Measurements from ENCODE around the gene SMURF1. TPM values are rescaled to one million over a fixed set of nuclear protein-coding genes. Genes with fewer than 3 reads are reported as not detected.
A peak's percentile ranks its signal among the peaks of the same experiment; 100 is the strongest.

The SMURF1 gene
- polyA plus RNA-seq, 4 donors, result 6.3 to 14.8 (median 8.5) TPM

GRCh38 chr7:99155211-99155610 is 11.3 kb upstream of the SMURF1 start:
- Histone ChIP-seq H3K27me3 (ENCODE audit: control insufficient read depth in 3 of 3, insufficient read depth in 3 of 3, low read length in 3 of 3) (no peaks in the 10 kb centered on the region), H3K27ac (ENCODE audit: low read depth in 1 of 3, low read length in 2 of 3) (no peak overlapping the region), H3K9me3 (ENCODE audit: control insufficient read depth in 2 of 2, insufficient read depth in 1 of 2, low read depth in 1 of 2, low read length in 1 of 2) (no peaks in the 10 kb centered on the region), H3K4me1 (ENCODE audit: control insufficient read depth in 3 of 3, insufficient read depth in 2 of 3, low read depth in 1 of 3, low read length in 2 of 3) (no peaks in the 10 kb centered on the region), H3K36me3 (ENCODE audit: control insufficient read depth in 3 of 3, insufficient read depth in 2 of 3, low read depth in 1 of 3, low read length in 3 of 3) (no peaks in the 10 kb centered on the region), H3K4me3 (ENCODE audit: low read depth in 1 of 3, low read length in 3 of 3) (no peak overlapping the region)
- FAIRE-seq (no peak), DNase-seq (no peak)
- 8 to 37% (median 18%) methylated on average over 1 of the region's 1 CpG for WGBS, 3 donors

GRCh38 chr7:99146979-99147378 is 3.1 kb upstream of the SMURF1 start:
- WGBS, 3 donors, result 62 to 77% (median 66%) methylated on average over 4 of the region's 4 CpGs
- Histone ChIP-seq H3K27ac (ENCODE audit: low read depth in 1 of 3, low read length in 2 of 3) (no peak overlapping the region), H3K36me3 (ENCODE audit: control insufficient read depth in 3 of 3, insufficient read depth in 2 of 3, low read depth in 1 of 3, low read length in 3 of 3) (peaks cover 0 to 2% (median 0%) of the 10 kb centered on the region in 3 donors), H3K27me3 (ENCODE audit: control insufficient read depth in 3 of 3, insufficient read depth in 3 of 3, low read length in 3 of 3) (no peaks in the 10 kb centered on the region), H3K4me3 (ENCODE audit: low read depth in 1 of 3, low read length in 3 of 3) (no peak overlapping the region), H3K4me1 (ENCODE audit: control insufficient read depth in 3 of 3, insufficient read depth in 2 of 3, low read depth in 1 of 3, low read length in 2 of 3) (peaks cover 0 to 16% (median 4%) of the 10 kb centered on the region in 3 donors), H3K9me3 (ENCODE audit: control insufficient read depth in 2 of 2, insufficient read depth in 1 of 2, low read depth in 1 of 2, low read length in 1 of 2) (no peaks in the 10 kb centered on the region)
- FAIRE-seq, result no peak
- DNase-seq, result no peak

GRCh38 chr7:99143521-99143852 is 421 bp downstream of the SMURF1 start:
- Histone ChIP-seq H3K27me3 (ENCODE audit: control insufficient read depth in 3 of 3, insufficient read depth in 3 of 3, low read length in 3 of 3) (no peaks in the 10 kb centered on the region), H3K9me3 (ENCODE audit: control insufficient read depth in 2 of 2, insufficient read depth in 1 of 2, low read depth in 1 of 2, low read length in 1 of 2) (no peaks in the 10 kb centered on the region), H3K36me3 (ENCODE audit: control insufficient read depth in 3 of 3, insufficient read depth in 2 of 3, low read depth in 1 of 3, low read length in 3 of 3) (peaks cover 0 to 3% (median 0%) of the 10 kb centered on the region in 3 donors), H3K4me3 (ENCODE audit: low read depth in 1 of 3, low read length in 3 of 3) (peak overlapping the region; percentile 45 to 88 (median 81)), H3K27ac (ENCODE audit: low read depth in 1 of 3, low read length in 2 of 3) (peak overlapping the region; percentile 53 to 95 (median 85)), H3K4me1 (ENCODE audit: control insufficient read depth in 3 of 3, insufficient read depth in 2 of 3, low read depth in 1 of 3, low read length in 2 of 3) (peaks cover 0 to 16% (median 4%) of the 10 kb centered on the region in 3 donors)
- FAIRE-seq, result no peak
- peak in 1 of 2 donors; percentile 25 for DNase-seq
- 0 to 1% (median 1%) methylated on average over 18 to 46 of the region's 46 CpGs for WGBS, 3 donors

GRCh38 chr7:99142727-99143520 is 984 bp downstream of the SMURF1 start:
- DNase-seq (peak; percentile 92 to 98), FAIRE-seq (no peak)
- Histone ChIP-seq H3K36me3 (ENCODE audit: control insufficient read depth in 3 of 3, insufficient read depth in 2 of 3, low read depth in 1 of 3, low read length in 3 of 3) (peaks cover 0 to 3% (median 0%) of the 10 kb centered on the region in 3 donors), H3K4me1 (ENCODE audit: control insufficient read depth in 3 of 3, insufficient read depth in 2 of 3, low read depth in 1 of 3, low read length in 2 of 3) (peaks cover 0 to 16% (median 4%) of the 10 kb centered on the region in 3 donors), H3K27me3 (ENCODE audit: control insufficient read depth in 3 of 3, insufficient read depth in 3 of 3, low read length in 3 of 3) (no peaks in the 10 kb centered on the region), H3K27ac (ENCODE audit: low read depth in 1 of 3, low read length in 2 of 3) (peak overlapping the region; percentile 57 to 93 (median 89)), H3K9me3 (ENCODE audit: control insufficient read depth in 2 of 2, insufficient read depth in 1 of 2, low read depth in 1 of 2, low read length in 1 of 2) (no peaks in the 10 kb centered on the region), H3K4me3 (ENCODE audit: low read depth in 1 of 3, low read length in 3 of 3) (peak overlapping the region; percentile 45 to 88 (median 81))
- WGBS, 3 donors, result 5 to 12% (median 11%) methylated on average over 22 to 33 of the region's 33 CpGs

GRCh38 chr7:99141841-99142726 is 1.8 kb downstream of the SMURF1 start:
- DNase-seq, result peak; percentile 64 to 68
- H3K27me3 ChIP-seq (ENCODE audit: control insufficient read depth in 3 of 3, insufficient read depth in 3 of 3, low read length in 3 of 3), result no peaks in the 10 kb centered on the region
- peaks cover 0 to 3% (median 0%) of the 10 kb centered on the region in 3 donors for H3K36me3 ChIP-seq (ENCODE audit: control insufficient read depth in 3 of 3, insufficient read depth in 2 of 3, low read depth in 1 of 3, low read length in 3 of 3)
- H3K9me3 ChIP-seq (ENCODE audit: control insufficient read depth in 2 of 2, insufficient read depth in 1 of 2, low read depth in 1 of 2, low read length in 1 of 2), result no peaks in the 10 kb centered on the region
- H3K27ac ChIP-seq (ENCODE audit: low read depth in 1 of 3, low read length in 2 of 3), result peak overlapping the region; percentile 57 to 95 (median 89)
- FAIRE-seq, result no peak
- peak overlapping the region; percentile 44 to 48 (median 45) for H3K4me3 ChIP-seq (ENCODE audit: low read depth in 1 of 3, low read length in 3 of 3)
- H3K4me1 ChIP-seq (ENCODE audit: control insufficient read depth in 3 of 3, insufficient read depth in 2 of 3, low read depth in 1 of 3, low read length in 2 of 3), result peaks cover 0 to 16% (median 4%) of the 10 kb centered on the region in 3 donors
- WGBS, 3 donors, result 6 to 16% (median 15%) methylated on average over 27 of the region's 27 CpGs

GRCh38 chr7:99141334-99141733 is 2.6 kb downstream of the SMURF1 start:
- Histone ChIP-seq H3K36me3 (ENCODE audit: control insufficient read depth in 3 of 3, insufficient read depth in 2 of 3, low read depth in 1 of 3, low read length in 3 of 3) (peaks cover 0 to 3% (median 0%) of the 10 kb centered on the region in 3 donors), H3K4me1 (ENCODE audit: control insufficient read depth in 3 of 3, insufficient read depth in 2 of 3, low read depth in 1 of 3, low read length in 2 of 3) (peaks cover 0 to 16% (median 4%) of the 10 kb centered on the region in 3 donors), H3K27ac (ENCODE audit: low read depth in 1 of 3, low read length in 2 of 3) (peak overlapping the region in 1 of 3 donors; percentile 89), H3K4me3 (ENCODE audit: low read depth in 1 of 3, low read length in 3 of 3) (peak overlapping the region in 2 of 3 donors; percentile 44), H3K27me3 (ENCODE audit: control insufficient read depth in 3 of 3, insufficient read depth in 3 of 3, low read length in 3 of 3) (no peaks in the 10 kb centered on the region), H3K9me3 (ENCODE audit: control insufficient read depth in 2 of 2, insufficient read depth in 1 of 2, low read depth in 1 of 2, low read length in 1 of 2) (no peaks in the 10 kb centered on the region)
- FAIRE-seq (no peak), DNase-seq (no peak)
- 11 to 24% (median 22%) methylated on average over 3 of the region's 3 CpGs for WGBS, 3 donors

- FAIRE-seq, result no peak
- peaks cover 0 to 16% (median 4%) of the 10 kb centered on the region in 3 donors for H3K4me1 ChIP-seq (ENCODE audit: control insufficient read depth in 3 of 3, insufficient read depth in 2 of 3, low read depth in 1 of 3, low read length in 2 of 3)
- no peaks in the 10 kb centered on the region for H3K9me3 ChIP-seq (ENCODE audit: control insufficient read depth in 2 of 2, insufficient read depth in 1 of 2, low read depth in 1 of 2, low read length in 1 of 2)
- peak overlapping the region in 1 of 3 donors; percentile 43 for H3K27ac ChIP-seq (ENCODE audit: low read depth in 1 of 3, low read length in 2 of 3)
- H3K36me3 ChIP-seq (ENCODE audit: control insufficient read depth in 3 of 3, insufficient read depth in 2 of 3, low read depth in 1 of 3, low read length in 3 of 3), result peaks cover 0 to 3% (median 0%) of the 10 kb centered on the region in 3 donors
- no peak overlapping the region for H3K4me3 ChIP-seq (ENCODE audit: low read depth in 1 of 3, low read length in 3 of 3)
- WGBS, 3 donors, result 85 to 88% (median 86%) methylated on average over 6 of the region's 6 CpGs
- DNase-seq, result no peak
- no peaks in the 10 kb centered on the region for H3K27me3 ChIP-seq (ENCODE audit: control insufficient read depth in 3 of 3, insufficient read depth in 3 of 3, low read length in 3 of 3)
Observed at GRCh38 chr7:99140813-99141212, 3.1 kb downstream of the SMURF1 start.

GRCh38 chr7:99139036-99139435 is 4.9 kb downstream of the SMURF1 start:
- no peak overlapping the region for H3K27ac ChIP-seq (ENCODE audit: low read depth in 1 of 3, low read length in 2 of 3)
- FAIRE-seq (no peak), DNase-seq (no peak)
- no peak overlapping the region for H3K4me3 ChIP-seq (ENCODE audit: low read depth in 1 of 3, low read length in 3 of 3)
- H3K27me3 ChIP-seq (ENCODE audit: control insufficient read depth in 3 of 3, insufficient read depth in 3 of 3, low read length in 3 of 3), result no peaks in the 10 kb centered on the region
- H3K9me3 ChIP-seq (ENCODE audit: control insufficient read depth in 2 of 2, insufficient read depth in 1 of 2, low read depth in 1 of 2, low read length in 1 of 2), result no peaks in the 10 kb centered on the region
- H3K4me1 ChIP-seq (ENCODE audit: control insufficient read depth in 3 of 3, insufficient read depth in 2 of 3, low read depth in 1 of 3, low read length in 2 of 3), result peaks cover 0 to 9% (median 6%) of the 10 kb centered on the region in 3 donors
- H3K36me3 ChIP-seq (ENCODE audit: control insufficient read depth in 3 of 3, insufficient read depth in 2 of 3, low read depth in 1 of 3, low read length in 3 of 3), result peaks cover 0 to 3% (median 0%) of the 10 kb centered on the region in 3 donors
